ENCODE data around the gene LCORL. TPM values are rescaled to one million over a fixed set of nuclear protein-coding genes. Genes with fewer than 3 reads are reported as not detected.
A peak's percentile ranks its signal among the peaks of the same experiment; 100 is the strongest.
"Not testable (repeated sequence)": the region's sequence is repeated elsewhere in the genome, so short reads cannot be mapped to it uniquely, and the experiment has no call there.

Gene LCORL
- total RNA-seq, 1 donor from 2014 or later: 7.4 TPM

- FAIRE-seq: no peak
- Histone ChIP-seq H3K27me3 (ENCODE audit: control insufficient read depth, insufficient read depth, low read length) (no peaks in the 10 kb centered on the region), H3K4me3 (ENCODE audit: low read depth, low read length) (no peak overlapping the region), H3K36me3 (ENCODE audit: control insufficient read depth, insufficient read depth, low read length) (no peaks in the 10 kb centered on the region)
- TF ChIP-seq, protein P1, sequence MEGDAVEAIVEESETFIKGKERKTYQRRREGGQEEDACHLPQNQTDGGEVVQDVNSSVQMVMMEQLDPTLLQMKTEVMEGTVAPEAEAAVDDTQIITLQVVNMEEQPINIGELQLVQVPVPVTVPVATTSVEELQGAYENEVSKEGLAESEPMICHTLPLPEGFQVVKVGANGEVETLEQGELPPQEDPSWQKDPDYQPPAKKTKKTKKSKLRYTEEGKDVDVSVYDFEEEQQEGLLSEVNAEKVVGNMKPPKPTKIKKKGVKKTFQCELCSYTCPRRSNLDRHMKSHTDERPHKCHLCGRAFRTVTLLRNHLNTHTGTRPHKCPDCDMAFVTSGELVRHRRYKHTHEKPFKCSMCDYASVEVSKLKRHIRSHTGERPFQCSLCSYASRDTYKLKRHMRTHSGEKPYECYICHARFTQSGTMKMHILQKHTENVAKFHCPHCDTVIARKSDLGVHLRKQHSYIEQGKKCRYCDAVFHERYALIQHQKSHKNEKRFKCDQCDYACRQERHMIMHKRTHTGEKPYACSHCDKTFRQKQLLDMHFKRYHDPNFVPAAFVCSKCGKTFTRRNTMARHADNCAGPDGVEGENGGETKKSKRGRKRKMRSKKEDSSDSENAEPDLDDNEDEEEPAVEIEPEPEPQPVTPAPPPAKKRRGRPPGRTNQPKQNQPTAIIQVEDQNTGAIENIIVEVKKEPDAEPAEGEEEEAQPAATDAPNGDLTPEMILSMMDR (IDR thresholded peaks at IDR 0.05; ENCODE audit: insufficient read depth, low read length, severe bottlenecking): no peak
- DNase-seq (ENCODE audit: low read depth): no peak
Measured at GRCh38 chr4:18014269-18014668, 7.3 kb downstream of the LCORL start.

DNA sequence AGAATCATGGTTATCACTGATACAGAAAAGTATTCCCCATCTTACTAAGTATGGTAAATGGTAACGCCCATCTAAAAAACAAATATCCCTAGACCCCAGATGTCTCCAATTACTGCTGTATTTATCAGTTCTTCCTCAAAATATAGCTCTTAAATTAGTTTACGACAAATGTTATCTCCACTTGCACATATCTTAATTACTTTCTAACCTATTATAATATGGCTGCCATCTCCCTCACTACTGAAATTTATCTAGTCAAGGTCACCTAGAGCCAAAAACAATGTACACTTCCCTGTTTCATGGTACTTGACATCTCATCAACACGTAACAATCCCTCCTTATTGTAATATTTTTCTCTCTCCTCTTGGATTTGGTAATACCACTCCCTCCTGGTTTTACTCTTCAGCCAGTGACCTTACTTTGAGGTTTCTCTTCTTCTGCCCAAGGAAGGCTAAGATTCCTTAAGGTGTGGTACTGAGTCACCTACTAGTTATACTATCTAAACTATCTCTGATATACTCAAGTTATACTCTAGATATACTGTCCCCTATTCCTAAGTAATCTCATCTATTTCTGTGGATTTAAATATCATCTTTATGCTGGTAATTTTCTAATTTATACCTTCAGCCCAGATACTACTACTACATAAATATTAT, 8.6 kb downstream of the LCORL start:
- FAIRE-seq: no peak

DNA sequence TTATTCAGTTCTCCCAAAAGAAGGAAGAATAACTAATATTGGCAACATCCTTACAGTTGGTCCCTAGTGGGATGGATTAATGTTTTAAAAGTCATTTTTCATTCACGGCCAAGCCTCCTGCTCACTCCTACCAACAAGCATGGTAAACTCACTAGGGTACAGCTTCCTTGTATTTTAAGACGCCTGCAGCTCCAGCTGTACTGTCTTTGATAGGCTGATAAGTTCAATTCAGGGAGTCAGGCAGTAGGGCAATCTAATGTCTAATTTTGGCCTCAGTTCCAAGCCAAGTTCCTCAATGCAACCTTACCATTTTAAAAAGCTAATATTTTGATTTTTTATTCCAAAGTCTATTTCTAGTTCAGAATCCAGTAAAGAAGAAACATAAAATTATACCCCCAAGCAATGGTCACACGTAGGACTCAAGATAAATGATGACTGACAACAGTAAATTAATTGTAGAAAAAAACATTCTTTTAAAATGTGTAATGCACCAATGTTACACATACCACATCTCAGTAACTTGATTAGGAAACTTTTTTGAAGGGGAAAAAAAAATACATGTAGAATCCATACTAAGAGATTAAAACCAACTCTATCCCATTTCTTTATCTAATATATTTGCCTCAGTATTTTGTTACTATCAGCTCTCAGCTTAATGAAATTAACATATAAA, 9.3 kb downstream of the LCORL start:
- no peak for FAIRE-seq
- H3K27me3 ChIP-seq (ENCODE audit: control insufficient read depth, insufficient read depth, low read length): no peaks in the 10 kb centered on the region

More for the DNA sequence above, 8.6 kb downstream of the LCORL start:
- DNase-seq (ENCODE audit: low read depth): peak; percentile 5
- TF ChIP-seq, protein P1 (IDR thresholded peaks at IDR 0.05; ENCODE audit: insufficient read depth, low read length, severe bottlenecking): no peak
- no peak overlapping the region for H3K4me3 ChIP-seq (ENCODE audit: low read depth, low read length)
- no peaks in the 10 kb centered on the region for H3K27me3 ChIP-seq (ENCODE audit: control insufficient read depth, insufficient read depth, low read length)
- H3K36me3 ChIP-seq (ENCODE audit: control insufficient read depth, insufficient read depth, low read length): no peaks in the 10 kb centered on the region

GRCh38 chr4:18007625-18008024, 13.9 kb downstream of the LCORL start:
- Histone ChIP-seq H3K36me3 (ENCODE audit: control insufficient read depth, insufficient read depth, low read length) (no peaks in the 10 kb centered on the region), H3K4me3 (ENCODE audit: low read depth, low read length) (no peak overlapping the region), H3K27me3 (ENCODE audit: control insufficient read depth, insufficient read depth, low read length) (no peaks in the 10 kb centered on the region)
- DNase-seq (ENCODE audit: low read depth) (no peak), FAIRE-seq (no peak)
- TF ChIP-seq, protein P1 (IDR thresholded peaks at IDR 0.05; ENCODE audit: insufficient read depth, low read length, severe bottlenecking): no peak

More for the DNA sequence above, 9.3 kb downstream of the LCORL start:
- Histone ChIP-seq H3K4me3 (ENCODE audit: low read depth, low read length) (no peak overlapping the region), H3K36me3 (ENCODE audit: control insufficient read depth, insufficient read depth, low read length) (no peaks in the 10 kb centered on the region)
- no peak for DNase-seq (ENCODE audit: low read depth)
- TF ChIP-seq, protein P1 (IDR thresholded peaks at IDR 0.05; ENCODE audit: insufficient read depth, low read length, severe bottlenecking): no peak

DNA sequence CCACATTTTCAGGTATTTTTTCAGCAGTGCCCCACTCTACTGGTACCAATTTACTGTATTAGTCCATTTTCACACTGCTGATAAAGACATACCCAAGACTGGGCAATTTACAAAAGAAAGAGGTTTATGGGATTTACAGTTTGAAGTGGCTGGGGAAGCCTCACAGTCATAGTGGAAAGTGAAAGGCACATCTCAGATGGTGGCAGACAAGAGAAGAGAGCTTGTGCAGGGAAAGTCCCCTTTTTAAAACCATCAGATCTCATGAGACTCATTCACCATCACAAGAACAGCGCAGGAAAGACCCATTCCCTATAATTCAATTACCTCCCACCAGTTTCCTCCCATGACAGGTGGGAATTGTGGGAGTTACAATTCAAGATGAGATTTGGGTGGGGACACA, 15.1 kb downstream of the LCORL start:
- H3K36me3 ChIP-seq (ENCODE audit: control insufficient read depth, insufficient read depth, low read length); FAIRE-seq: not testable (repeated sequence)

GRCh38 chr4:17997129-17997528, 24.4 kb downstream of the LCORL start:
- FAIRE-seq: no peak
- TF ChIP-seq, protein P1 (IDR thresholded peaks at IDR 0.05; ENCODE audit: insufficient read depth, low read length, severe bottlenecking): no peak
- Histone ChIP-seq H3K4me3 (ENCODE audit: low read depth, low read length) (no peak overlapping the region), H3K36me3 (ENCODE audit: control insufficient read depth, insufficient read depth, low read length) (no peaks in the 10 kb centered on the region), H3K27me3 (ENCODE audit: control insufficient read depth, insufficient read depth, low read length) (no peaks in the 10 kb centered on the region)
- peak; percentile 93 for DNase-seq (ENCODE audit: low read depth)

More for the DNA sequence above, 15.1 kb downstream of the LCORL start:
- DNase-seq (ENCODE audit: low read depth); H3K4me3 ChIP-seq (ENCODE audit: low read depth, low read length); H3K27me3 ChIP-seq (ENCODE audit: control insufficient read depth, insufficient read depth, low read length): not testable (repeated sequence)

Data from bronchial epithelial cell (primary cell).